ENCODE measurements around the gene ITGB7. TPM values are rescaled to one million over a fixed set of nuclear protein-coding genes. Genes with fewer than 3 reads are reported as not detected.

ITGB7 gene
- total RNA-seq, 6 experiments from 2014 or later, result 2.9 to 8.0 (median 3.9) TPM

- DNase-seq, result no peak
- no peaks in the 10 kb centered on the region for H3K9me3 ChIP-seq
- peaks cover 0 to 13% (median 3%) of the 10 kb centered on the region in 4 donors for H3K4me1 ChIP-seq
- H3K4me3 ChIP-seq, result no peak overlapping the region
- intact Hi-C loops (cut with DNase I), result no loop called here
- H3K27me3 ChIP-seq, result no peaks in the 10 kb centered on the region
- no peak overlapping the region for H3K27ac ChIP-seq
- TF ChIP-seq POLR2A (IDR thresholded peaks at IDR 0.05) (no peak), CTCF (IDR thresholded peaks at IDR 0.05) (no peak)
- 73% methylated on average over 5 of the region's 5 CpGs for WGBS (ENCODE audit: insufficient coverage, low coverage, low lambda C conversion rate, missing lambda C conversion rate)
- no peak for ATAC-seq
- no peaks in the 10 kb centered on the region for H3K36me3 ChIP-seq
These were observed 59.9 kb downstream of the ITGB7 start for GRCh38 chr12:53147181-53147580.

- TF ChIP-seq CTCF (IDR thresholded peaks at IDR 0.05) (no peak), POLR2A (IDR thresholded peaks at IDR 0.05) (no peak)
- 6% methylated on average over 1 of the region's 5 CpGs for WGBS (ENCODE audit: insufficient coverage, low coverage, low lambda C conversion rate, missing lambda C conversion rate)
- DNase-seq (peak; percentile 73 to 89 (median 82)), ATAC-seq (peak; percentile 99 to 100 (median 99))
- no peaks in the 10 kb centered on the region for H3K27me3 ChIP-seq
- H3K9me3 ChIP-seq, result no peaks in the 10 kb centered on the region
- no peak overlapping the region for H3K4me3 ChIP-seq
- H3K27ac ChIP-seq, result no peak overlapping the region
- peaks cover 0 to 13% (median 3%) of the 10 kb centered on the region in 4 donors for H3K4me1 ChIP-seq
- no peaks in the 10 kb centered on the region for H3K36me3 ChIP-seq
- intact Hi-C loops (cut with DNase I), result no loop called here
These were observed 61.4 kb downstream of the ITGB7 start for GRCh38 chr12:53145383-53146260.

GRCh38 chr12:53143355-53143754 is 63.7 kb downstream of the ITGB7 start:
- intact Hi-C loops (cut with DNase I), result no loop called here
- DNase-seq (no peak), ATAC-seq (no peak)
- Histone ChIP-seq H3K36me3 (no peaks in the 10 kb centered on the region), H3K4me3 (no peak overlapping the region), H3K4me1 (peaks cover 0 to 13% (median 3%) of the 10 kb centered on the region in 4 donors), H3K27ac (no peak overlapping the region), H3K27me3 (no peaks in the 10 kb centered on the region), H3K9me3 (no peaks in the 10 kb centered on the region)
- 93% methylated on average over 4 of the region's 4 CpGs for WGBS (ENCODE audit: insufficient coverage, low coverage, low lambda C conversion rate, missing lambda C conversion rate)
- no peak for TF ChIP-seq POLR2A (IDR thresholded peaks at IDR 0.05)
- TF ChIP-seq CTCF (IDR thresholded peaks at IDR 0.05), result no peak

Small RNA genes lying within 50 kb of the gene (small RNA-seq; reads per million reads assigned to genes)
- 0 to 0.10 reads per million in 2 experiments for gene HIGD1AP1

Other genes starting within 250 kb of the ITGB7 start
- 100 to 1,000 TPM; 143 to 270 (median 180) TPM for gene EIF4B, start 200.8 kb downstream of the ITGB7 start, total RNA-seq
- 100 to 1,000 TPM in 3 of 6 experiments, 10 to 100 TPM in 3; 50.5 to 139 (median 86.9) TPM for gene TNS2, start 157.2 kb downstream of the ITGB7 start, total RNA-seq
- 10 to 100 TPM; 12.3 to 18.2 (median 14.4) TPM for gene SPRYD3, start 127.9 kb downstream of the ITGB7 start, total RNA-seq
- gene IGFBP6, start 109.6 kb downstream of the ITGB7 start, total RNA-seq, result 10 to 100 TPM in 2 of 6 experiments, 1 to 10 TPM in 4; 1.7 to 25.4 (median 4.9) TPM
- 1 to 10 TPM in 3 of 6 experiments, under 1 TPM in 3; 0.62 to 3.4 (median 0.99) TPM for gene SOAT2, start 103.8 kb downstream of the ITGB7 start, total RNA-seq
- gene ZNF740, start 26.5 kb downstream of the ITGB7 start, total RNA-seq, result 10 to 100 TPM in 5 of 6 experiments, 1 to 10 TPM in 1; 5.5 to 24.4 (median 19.2) TPM
- 10 to 100 TPM; 20.6 to 54.2 (median 37.1) TPM for gene CSAD, start 26.3 kb downstream of the ITGB7 start, total RNA-seq
- gene RARG, start 25.0 kb upstream of the ITGB7 start, total RNA-seq, result 1 to 10 TPM; 1.9 to 2.4 (median 2.1) TPM
- gene ESPL1, start 61.0 kb upstream of the ITGB7 start, total RNA-seq, result 10 to 100 TPM in 2 of 6 experiments, 1 to 10 TPM in 3, under 1 TPM in 1; 0.04 to 15.0 (median 4.5) TPM
- gene PFDN5, start 88.3 kb upstream of the ITGB7 start, total RNA-seq, result 100 to 1,000 TPM; 122 to 170 (median 146) TPM
- gene MYG1, start 92.4 kb upstream of the ITGB7 start, total RNA-seq, result 10 to 100 TPM; 17.6 to 27.1 (median 20.8) TPM
- gene AAAS, start 114.4 kb upstream of the ITGB7 start, total RNA-seq, result 10 to 100 TPM; 22.0 to 29.1 (median 26.7) TPM
- gene SP7, start 129.1 kb upstream of the ITGB7 start, total RNA-seq, result not detected
- gene SP1, start 172.9 kb upstream of the ITGB7 start, total RNA-seq, result 10 to 100 TPM; 20.3 to 29.2 (median 23.9) TPM
- under 1 TPM; 0.09 to 0.74 (median 0.48) TPM for gene AMHR2, start 216.6 kb upstream of the ITGB7 start, total RNA-seq
- 10 to 100 TPM; 35.9 to 91.2 (median 61.0) TPM for gene PRR13, start 234.5 kb upstream of the ITGB7 start, total RNA-seq
- gene PCBP2, start 244.9 kb upstream of the ITGB7 start, total RNA-seq, result 100 to 1,000 TPM; 254 to 463 (median 347) TPM

Measured in right lobe of liver (tissue), 6 donors.